GM12878 (cell line): ENCODE data around the gene CAV2.

Experiments used
- CHD2 ChIP-seq: IDR thresholded peaks from 2 replicates; pipeline ENCODE4 v1.6.1; 2011; ENCODE audit warnings: low read depth, low read length, improper control_type of control experiment, borderline replicate concordance
- EP300 ChIP-seq, 2 experiments: fragments of 150-350 bp in 1 of 2; IDR thresholded peaks; 2 replicates each; pipeline ENCODE4 v1.6.1; 2011 to 2012; ENCODE audit warnings: low read depth in 2 of 2, low read length in 2 of 2, borderline replicate concordance in 1 of 2, improper control_type of control experiment in 1 of 2, inconsistent platforms in 1 of 2; ENCODE audit not compliant: control insufficient read depth in 1 of 2
- EZH2 ChIP-seq: IDR thresholded peaks from 2 replicates; pipeline ENCODE4 v1.6.1; 2012; ENCODE audit warnings: low read depth, mild to moderate bottlenecking, control low read depth, inconsistent platforms, low read length, borderline replicate concordance; ENCODE audit not compliant: control insufficient read depth
- GATAD2B ChIP-seq: fragments of 450-650 bp; conservative IDR thresholded peaks from 2 replicates; pipeline ENCODE4 v1.6.1; 2017; ENCODE audit warnings: low read depth, mild to moderate bottlenecking, moderate library complexity
- POLR2A ChIP-seq: IDR thresholded peaks from 2 replicates; pipeline ENCODE4 v1.6.1; 2011; ENCODE audit warnings: low read depth, mild to moderate bottlenecking, low read length
- POLR2AphosphoS2 ChIP-seq: IDR thresholded peaks from 2 replicates; pipeline ENCODE4 v1.6.1; 2011; ENCODE audit warnings: low read depth, mild to moderate bottlenecking, low read length, improper control_type of control experiment, moderate library complexity
- TAF1 ChIP-seq: IDR thresholded peaks from 2 replicates; pipeline ENCODE4 v1.6.1; 2011; ENCODE audit warnings: mild to moderate bottlenecking, low read depth, low read length, borderline replicate concordance
- YY1 ChIP-seq: IDR thresholded peaks from 2 replicates; pipeline ENCODE4 v1.6.1; 2011; ENCODE audit warnings: low read depth, mild to moderate bottlenecking, low read length
- TF ChIP-seq, protein P1 (sequence below): IDR thresholded peaks from 2 replicates; pipeline ENCODE4 v1.6.1; 2012; ENCODE audit warnings: low read depth, low read length, improper control_type of control experiment
- TF ChIP-seq, protein P2 (sequence below), 3 experiments: IDR thresholded peaks in 2 of 3; conservative IDR thresholded peaks in 1 of 3; 2 replicates each; pipeline ENCODE4 v1.5.1; 2011; ENCODE audit warnings: low read depth in 3 of 3, low read length in 3 of 3, mild to moderate bottlenecking in 3 of 3, control low read depth in 2 of 3, moderate library complexity in 2 of 3, inconsistent platforms in 1 of 3, mixed read lengths in 1 of 3; ENCODE audit not compliant: control insufficient read depth in 2 of 3, insufficient read depth in 1 of 3; ENCODE audit errors: extremely low read depth in 1 of 3

DNA sequence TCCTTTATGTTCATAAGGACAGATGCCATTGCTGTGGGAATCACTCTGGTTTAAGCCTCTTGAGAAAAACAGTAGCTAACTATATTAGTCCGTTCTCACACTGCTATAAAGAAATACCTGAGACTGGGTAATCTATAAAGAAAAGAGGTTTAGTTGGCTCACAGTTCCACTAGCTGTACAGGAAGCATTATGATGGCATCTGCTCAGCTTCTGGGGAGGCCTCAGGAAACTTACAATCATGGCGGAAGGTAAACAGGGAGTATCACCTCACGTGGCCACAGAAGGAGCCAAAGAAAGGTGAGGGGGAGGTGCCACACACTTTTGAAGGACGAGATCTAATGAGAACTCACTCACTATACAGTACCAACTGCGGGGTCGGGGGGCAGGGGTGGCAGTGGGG, 2.9 kb upstream of the CAV2 start:
- TF ChIP-seq EZH2 (no peak), GATAD2B (no peak), YY1 (no peak), POLR2A (no peak), CHD2 (no peak), TAF1 (no peak), EP300 (IDR thresholded peaks at IDR 0.05; ENCODE audit: borderline replicate concordance in 1 of 2, control insufficient read depth in 1 of 2, low read depth in 2 of 2, low read length in 2 of 2) (no peak), POLR2AphosphoS2 (no peak)
- TF ChIP-seq, protein P1, sequence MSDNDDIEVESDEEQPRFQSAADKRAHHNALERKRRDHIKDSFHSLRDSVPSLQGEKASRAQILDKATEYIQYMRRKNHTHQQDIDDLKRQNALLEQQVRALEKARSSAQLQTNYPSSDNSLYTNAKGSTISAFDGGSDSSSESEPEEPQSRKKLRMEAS: no peak
- TF ChIP-seq, protein P2, sequence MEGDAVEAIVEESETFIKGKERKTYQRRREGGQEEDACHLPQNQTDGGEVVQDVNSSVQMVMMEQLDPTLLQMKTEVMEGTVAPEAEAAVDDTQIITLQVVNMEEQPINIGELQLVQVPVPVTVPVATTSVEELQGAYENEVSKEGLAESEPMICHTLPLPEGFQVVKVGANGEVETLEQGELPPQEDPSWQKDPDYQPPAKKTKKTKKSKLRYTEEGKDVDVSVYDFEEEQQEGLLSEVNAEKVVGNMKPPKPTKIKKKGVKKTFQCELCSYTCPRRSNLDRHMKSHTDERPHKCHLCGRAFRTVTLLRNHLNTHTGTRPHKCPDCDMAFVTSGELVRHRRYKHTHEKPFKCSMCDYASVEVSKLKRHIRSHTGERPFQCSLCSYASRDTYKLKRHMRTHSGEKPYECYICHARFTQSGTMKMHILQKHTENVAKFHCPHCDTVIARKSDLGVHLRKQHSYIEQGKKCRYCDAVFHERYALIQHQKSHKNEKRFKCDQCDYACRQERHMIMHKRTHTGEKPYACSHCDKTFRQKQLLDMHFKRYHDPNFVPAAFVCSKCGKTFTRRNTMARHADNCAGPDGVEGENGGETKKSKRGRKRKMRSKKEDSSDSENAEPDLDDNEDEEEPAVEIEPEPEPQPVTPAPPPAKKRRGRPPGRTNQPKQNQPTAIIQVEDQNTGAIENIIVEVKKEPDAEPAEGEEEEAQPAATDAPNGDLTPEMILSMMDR (IDR thresholded peaks at IDR 0.05 in 2 of 3, conservative IDR thresholded peaks at IDR 0.05 in 1 of 3; ENCODE audit: control insufficient read depth in 2 of 3, extremely low read depth in 1 of 3, insufficient read depth in 1 of 3, low read depth in 3 of 3, low read length in 3 of 3): no peak
